Body of pancreas (tissue), 4 donors: ENCODE measurements around the gene ZNF195.

Experiments used
- CTCF ChIP-seq, 7 experiments: fragments of 450-650 bp in 4 of 7; fragments of 200-600 bp in 3 of 7; sonication (generic) in 3 of 7; IDR thresholded peaks; one replicate each; pipeline ENCODE4 v1.5.1; 2016 to 2019; ENCODE audit warnings: antibody characterized with exemption in 7 of 7
- POLR2A ChIP-seq, 3 donors: fragments of 450-650 bp; IDR thresholded peaks; one replicate each; pipeline ENCODE4 v1.6.1; 2016; ENCODE audit warnings: antibody characterized with exemption in 3 of 3, mild to moderate bottlenecking in 2 of 3

- TF ChIP-seq CTCF (IDR thresholded peaks at IDR 0.05) (no peak), POLR2A (IDR thresholded peaks at IDR 0.05) (no peak)
Measured at GRCh38 chr11:3367221-3367620, 11.7 kb downstream of the ZNF195 start.
